Gastrocnemius medialis (tissue), 4 donors: Measurements from ENCODE around the gene FYCO1. TPM values are rescaled to one million over a fixed set of nuclear protein-coding genes. Genes with fewer than 3 reads are reported as not detected.

Experiments used
- ATAC-seq, 2 donors: fragments of 150-250 bp; one replicate each; pipeline ENCODE4 v1.9.1; 2016
- DNase-seq, 2 donors: peaks; one replicate each; pipeline ENCODE4 v3.0.0-alpha.2; 2019
- H3K27ac ChIP-seq, 4 donors: fragments of 200-600 bp; sonication (generic); 1 replicate in 1 of 4; 2 replicates in 3 of 4; pipeline ENCODE4 v1.5.1; 2016 to 2018; ENCODE audit warnings: mild to moderate bottlenecking in 2 of 4, moderate library complexity in 1 of 4
- H3K27me3 ChIP-seq, 3 donors: fragments of 200-600 bp; sonication (generic) in 2 of 3; 1 replicate in 1 of 3; 2 replicates in 2 of 3; pipeline versions ENCODE4 v1.5.1 to v1.6.0; 2016 to 2019; ENCODE audit warnings: mild to moderate bottlenecking in 1 of 3, moderate library complexity in 1 of 3
- H3K36me3 ChIP-seq, 2 donors: fragments of 200-600 bp; sonication (generic) in 1 of 2; one replicate each; pipeline ENCODE4 v1.5.1; 2017 to 2018
- H3K4me1 ChIP-seq, 2 donors: fragments of 200-600 bp; sonication (generic) in 1 of 2; one replicate each; pipeline ENCODE4 v1.5.1; 2016 to 2017; ENCODE audit warnings: mild to moderate bottlenecking in 2 of 2
- H3K4me3 ChIP-seq, 4 donors: fragments of 200-600 bp; sonication (generic) in 3 of 4; 1 replicate in 1 of 4; 2 replicates in 3 of 4; pipeline ENCODE4 v1.5.1; 2016 to 2019; ENCODE audit warnings: mild to moderate bottlenecking in 2 of 4
- H3K9me3 ChIP-seq, 3 donors: fragments of 200-600 bp; sonication (generic) in 2 of 3; 1 replicate in 1 of 3; 2 replicates in 2 of 3; pipeline ENCODE4 v1.5.1; 2016 to 2019
- POLR2A ChIP-seq, 2 donors: fragments of 450-650 bp; IDR thresholded peaks; one replicate each; pipeline ENCODE4 v1.6.1; 2017; ENCODE audit warnings: antibody characterized with exemption in 2 of 2, mild to moderate bottlenecking in 2 of 2, moderate library complexity in 2 of 2
- in situ Hi-C, 4 donors: fragments of 200-750 bp; cut with MboI; loops; one replicate each; pipeline versions ENCODE4 v1.15.0 to v1.8.0; 2017; ENCODE audit warnings: low sequenced_read_pairs in 4 of 4
- intact Hi-C: fragments of 100-400 bp; cut with DNase I; formaldehyde crosslinking; loops from one replicate; pipeline ENCODE4 v1.15.1; 2023; ENCODE audit warnings: low total_unique reads
- total RNA-seq, 4 donors: library from RNA; depleted of rRNA; stranded (reverse); fragments of >200 nt; gene quantifications; one replicate each; pipeline versions ENCODE4 v1.1.0 to v1.2.3, GENCODE V29; 2016
- TF ChIP-seq, protein P1 (sequence below), 5 experiments: fragments of 450-650 bp in 3 of 5; fragments of 200-600 bp in 2 of 5; sonication (generic) in 2 of 5; IDR thresholded peaks in 4 of 5; conservative IDR thresholded peaks in 1 of 5; 1 replicate in 4 of 5; 2 replicates in 1 of 5; pipeline ENCODE4 v1.5.1; 2016 to 2019; ENCODE audit warnings: antibody characterized with exemption in 5 of 5, mild to moderate bottlenecking in 3 of 5, moderate library complexity in 3 of 5

Gene FYCO1
- total RNA-seq, 4 donors from 2014 or later = 47.4 to 99.8 (median 84.2) TPM

GRCh38 chr3:45910892-45911291 lies 84.7 kb downstream of the FYCO1 start:
- TF ChIP-seq, protein P1, sequence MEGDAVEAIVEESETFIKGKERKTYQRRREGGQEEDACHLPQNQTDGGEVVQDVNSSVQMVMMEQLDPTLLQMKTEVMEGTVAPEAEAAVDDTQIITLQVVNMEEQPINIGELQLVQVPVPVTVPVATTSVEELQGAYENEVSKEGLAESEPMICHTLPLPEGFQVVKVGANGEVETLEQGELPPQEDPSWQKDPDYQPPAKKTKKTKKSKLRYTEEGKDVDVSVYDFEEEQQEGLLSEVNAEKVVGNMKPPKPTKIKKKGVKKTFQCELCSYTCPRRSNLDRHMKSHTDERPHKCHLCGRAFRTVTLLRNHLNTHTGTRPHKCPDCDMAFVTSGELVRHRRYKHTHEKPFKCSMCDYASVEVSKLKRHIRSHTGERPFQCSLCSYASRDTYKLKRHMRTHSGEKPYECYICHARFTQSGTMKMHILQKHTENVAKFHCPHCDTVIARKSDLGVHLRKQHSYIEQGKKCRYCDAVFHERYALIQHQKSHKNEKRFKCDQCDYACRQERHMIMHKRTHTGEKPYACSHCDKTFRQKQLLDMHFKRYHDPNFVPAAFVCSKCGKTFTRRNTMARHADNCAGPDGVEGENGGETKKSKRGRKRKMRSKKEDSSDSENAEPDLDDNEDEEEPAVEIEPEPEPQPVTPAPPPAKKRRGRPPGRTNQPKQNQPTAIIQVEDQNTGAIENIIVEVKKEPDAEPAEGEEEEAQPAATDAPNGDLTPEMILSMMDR (IDR thresholded peaks at IDR 0.05 in 4 of 5, conservative IDR thresholded peaks at IDR 0.05 in 1 of 5) = no peak
- TF ChIP-seq POLR2A (IDR thresholded peaks at IDR 0.05) = no peak
- peaks cover 3 to 19% of the 10 kb centered on the region in 2 donors for H3K4me1 ChIP-seq
- H3K4me3 ChIP-seq = no peak overlapping the region
- H3K36me3 ChIP-seq = no peaks in the 10 kb centered on the region
- no peaks in the 10 kb centered on the region for H3K27me3 ChIP-seq
- intact Hi-C loops = no loop called here
- no peaks in the 10 kb centered on the region for H3K9me3 ChIP-seq
- DNase-seq (no peak), ATAC-seq (no peak)
- in situ Hi-C loops = loop anchor here in 3 of 4 donors (25.0 kb wide), 1 partner anchor 149 kb away; no protein-coding TSS in a partner anchor
- no peak overlapping the region for H3K27ac ChIP-seq

GRCh38 chr3:45909542-45909941 lies 86.1 kb downstream of the FYCO1 start:
- DNase-seq (no peak), ATAC-seq (no peak)
- in situ Hi-C loops = loop anchor here in 3 of 4 donors (25.0 kb wide), 1 partner anchor 147 kb away; no protein-coding TSS in a partner anchor

GRCh38 chr3:45908761-45909160 lies 86.9 kb downstream of the FYCO1 start:
- Histone ChIP-seq H3K9me3 (no peaks in the 10 kb centered on the region), H3K4me1 (peaks cover 3 to 19% of the 10 kb centered on the region in 2 donors), H3K36me3 (no peaks in the 10 kb centered on the region), H3K27ac (no peak overlapping the region), H3K27me3 (no peaks in the 10 kb centered on the region), H3K4me3 (no peak overlapping the region)
- no peak for ATAC-seq
- TF ChIP-seq POLR2A (IDR thresholded peaks at IDR 0.05) = no peak
- TF ChIP-seq, protein P1 (IDR thresholded peaks at IDR 0.05 in 4 of 5, conservative IDR thresholded peaks at IDR 0.05 in 1 of 5) = no peak
- intact Hi-C loops (no loop called here), in situ Hi-C loops (loop anchor here in 3 of 4 donors (25.0 kb wide), 1 partner anchor 146 kb away; no protein-coding TSS in a partner anchor)
- DNase-seq = no peak

More at GRCh38 chr3:45909542-45909941, 86.1 kb downstream of the FYCO1 start:
- TF ChIP-seq POLR2A (IDR thresholded peaks at IDR 0.05) = no peak
- TF ChIP-seq, protein P1 (IDR thresholded peaks at IDR 0.05 in 4 of 5, conservative IDR thresholded peaks at IDR 0.05 in 1 of 5) = no peak
- Histone ChIP-seq H3K27me3 (no peaks in the 10 kb centered on the region), H3K9me3 (no peaks in the 10 kb centered on the region), H3K4me3 (no peak overlapping the region), H3K27ac (no peak overlapping the region), H3K4me1 (peaks cover 3 to 19% of the 10 kb centered on the region in 2 donors), H3K36me3 (no peaks in the 10 kb centered on the region)
- intact Hi-C loops = no loop called here

DNA sequence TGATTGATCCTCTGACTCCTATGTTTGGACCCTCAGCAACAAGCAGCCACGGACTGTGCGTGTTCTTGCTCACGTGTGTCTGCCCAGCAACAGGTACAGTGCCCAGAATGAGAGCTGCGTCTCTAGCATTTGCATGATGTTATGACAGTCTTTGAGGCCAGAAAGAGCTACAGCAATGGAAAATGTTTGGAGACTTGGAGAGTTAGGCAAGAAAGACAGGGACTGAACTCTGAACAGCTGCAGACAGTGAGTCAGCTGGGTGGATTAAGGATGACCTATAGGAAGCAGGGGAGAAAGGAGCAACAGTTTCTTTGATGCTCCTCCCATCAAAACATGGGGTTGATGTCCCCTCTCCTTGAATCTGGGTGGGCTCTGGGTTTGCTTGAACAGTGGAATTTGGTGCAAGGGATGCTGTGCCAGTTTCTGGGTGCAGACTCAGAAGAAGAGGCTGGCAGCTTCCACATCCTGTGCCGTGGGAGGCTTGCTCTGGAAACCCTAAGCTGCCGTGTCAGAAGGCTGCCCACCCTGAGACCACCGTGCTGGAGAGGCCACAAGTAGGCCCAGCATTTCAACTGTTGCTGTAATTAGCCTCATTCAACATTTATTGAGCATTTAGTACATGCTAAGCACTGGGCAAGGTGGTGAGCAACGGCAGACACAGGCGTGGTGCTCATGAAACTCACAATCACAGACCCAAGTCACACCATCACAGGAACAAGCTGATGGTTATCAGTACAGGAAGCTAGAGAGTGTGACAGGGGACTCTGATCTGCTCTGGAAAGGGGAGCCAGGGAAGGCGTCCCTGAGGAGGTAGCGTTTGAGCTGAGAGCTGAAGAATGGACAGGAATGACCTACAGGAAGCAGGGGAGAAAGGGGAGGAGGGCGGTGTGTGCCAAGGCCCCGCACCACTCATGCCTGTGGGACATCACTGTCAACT lies 87.6 kb downstream of the FYCO1 start:
- intact Hi-C loops (loop anchor here (2.0 kb wide), 1 partner anchor 147 kb away; no protein-coding TSS in a partner anchor), in situ Hi-C loops (loop anchor here in 3 of 4 donors (25.0 kb wide), 1 partner anchor 146 kb away; no protein-coding TSS in a partner anchor)
- no peaks in the 10 kb centered on the region for H3K27me3 ChIP-seq
- TF ChIP-seq, protein P1 (IDR thresholded peaks at IDR 0.05 in 4 of 5, conservative IDR thresholded peaks at IDR 0.05 in 1 of 5) = no peak
- TF ChIP-seq POLR2A (IDR thresholded peaks at IDR 0.05) = no peak
- no peaks in the 10 kb centered on the region for H3K36me3 ChIP-seq
- no peaks in the 10 kb centered on the region for H3K9me3 ChIP-seq
- peak overlapping the region in 1 of 4 donors; percentile 53 for H3K27ac ChIP-seq
- peaks cover 3 to 19% of the 10 kb centered on the region in 2 donors for H3K4me1 ChIP-seq
- DNase-seq (no peak), ATAC-seq (peak; percentile 49 to 87)
- H3K4me3 ChIP-seq = no peak overlapping the region
